Dedifferentiated amniotic fluid mesenchymal stem cell (primary cell): ENCODE measurements around the gene TBCE.

ENCODE experiments used
- DNase-seq: peaks from one replicate; pipeline ENCODE4 v3.0.0-alpha.2; 2016; ENCODE audit errors: extremely low spot score

TBCE gene, protein sequence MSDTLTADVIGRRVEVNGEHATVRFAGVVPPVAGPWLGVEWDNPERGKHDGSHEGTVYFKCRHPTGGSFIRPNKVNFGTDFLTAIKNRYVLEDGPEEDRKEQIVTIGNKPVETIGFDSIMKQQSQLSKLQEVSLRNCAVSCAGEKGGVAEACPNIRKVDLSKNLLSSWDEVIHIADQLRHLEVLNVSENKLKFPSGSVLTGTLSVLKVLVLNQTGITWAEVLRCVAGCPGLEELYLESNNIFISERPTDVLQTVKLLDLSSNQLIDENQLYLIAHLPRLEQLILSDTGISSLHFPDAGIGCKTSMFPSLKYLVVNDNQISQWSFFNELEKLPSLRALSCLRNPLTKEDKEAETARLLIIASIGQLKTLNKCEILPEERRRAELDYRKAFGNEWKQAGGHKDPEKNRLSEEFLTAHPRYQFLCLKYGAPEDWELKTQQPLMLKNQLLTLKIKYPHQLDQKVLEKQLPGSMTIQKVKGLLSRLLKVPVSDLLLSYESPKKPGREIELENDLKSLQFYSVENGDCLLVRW

GRCh38 chr1:235367000-235367908 lies at the start of gene TBCE:
Gene TBCE, plus strand, starts transcription at chr1:235367427. Its CDS starts 12,623 bp downstream, at chr1:235380050.
- peak; percentile 97 for DNase-seq

- DNase-seq, result no peak
Observed at GRCh38 chr1:235319255-235319654, 48.0 kb upstream of the TBCE start.

DNA sequence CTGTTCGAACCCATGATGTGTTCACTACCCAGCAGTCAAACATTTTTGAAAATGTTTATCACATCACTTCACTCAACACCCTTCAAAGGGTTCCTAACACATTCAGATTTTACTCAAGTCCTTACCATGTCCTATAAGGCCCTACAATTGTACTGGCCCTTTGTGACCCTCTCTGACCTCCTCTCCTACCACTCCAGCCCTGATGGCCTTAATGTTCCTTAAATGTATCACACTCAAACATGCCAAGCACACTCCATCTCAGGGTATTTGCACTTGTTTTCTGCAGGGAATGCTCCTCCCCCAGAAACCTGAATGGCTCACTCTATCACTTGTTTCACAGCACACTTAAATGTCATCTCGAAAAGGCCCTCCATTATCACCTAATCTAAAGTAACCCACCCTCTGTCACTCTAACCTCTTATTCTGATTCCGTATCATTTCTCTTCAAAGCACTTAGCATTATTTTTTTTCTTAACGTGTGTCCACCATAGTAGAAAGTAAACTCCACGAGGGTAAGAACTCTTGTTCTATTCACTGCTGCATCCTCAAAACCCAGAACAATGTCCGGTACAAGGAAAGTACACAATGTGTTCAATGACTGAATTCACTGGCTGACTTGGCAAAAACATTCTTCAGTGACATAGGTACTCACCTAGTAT lies 46.6 kb upstream of the TBCE start:
- no peak for DNase-seq

DNA sequence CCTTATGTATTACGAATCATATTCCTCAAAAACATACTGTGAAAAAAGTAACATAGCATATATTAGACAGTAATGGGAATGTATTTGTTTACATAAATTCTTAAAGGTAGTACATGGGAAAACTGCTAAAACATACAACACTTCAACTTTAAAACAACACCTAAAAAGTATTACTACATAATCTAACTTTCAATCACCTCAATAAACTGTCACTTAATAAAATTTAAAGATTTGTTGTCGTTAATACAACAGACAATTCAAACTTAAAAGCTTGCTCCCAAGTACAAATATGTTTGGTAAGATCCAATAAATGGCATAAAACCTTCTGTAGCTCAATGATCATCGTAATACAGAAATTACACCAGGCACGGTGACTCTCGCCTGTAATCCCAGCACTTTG lies 42.9 kb upstream of the TBCE start:
- DNase-seq, result no peak

DNA sequence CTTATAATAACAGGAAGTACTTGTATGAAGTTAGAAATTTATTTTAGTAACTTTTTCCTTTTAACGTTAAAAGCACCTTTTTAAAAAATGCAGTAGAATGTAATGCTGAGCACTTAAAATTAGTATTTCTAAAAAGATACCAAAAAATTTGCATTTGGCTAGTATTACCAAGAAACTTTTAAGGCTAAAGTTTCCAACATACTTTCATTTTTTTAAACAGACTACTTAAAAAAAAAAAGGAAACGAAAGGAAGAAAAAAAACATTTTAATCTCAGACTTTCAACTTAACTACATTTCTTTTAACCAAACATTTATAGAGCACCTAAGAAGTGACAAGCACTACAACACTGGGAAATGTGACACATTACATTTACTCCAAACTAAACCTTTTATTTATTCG lies 42.1 kb upstream of the TBCE start:
- no peak for DNase-seq

DNA sequence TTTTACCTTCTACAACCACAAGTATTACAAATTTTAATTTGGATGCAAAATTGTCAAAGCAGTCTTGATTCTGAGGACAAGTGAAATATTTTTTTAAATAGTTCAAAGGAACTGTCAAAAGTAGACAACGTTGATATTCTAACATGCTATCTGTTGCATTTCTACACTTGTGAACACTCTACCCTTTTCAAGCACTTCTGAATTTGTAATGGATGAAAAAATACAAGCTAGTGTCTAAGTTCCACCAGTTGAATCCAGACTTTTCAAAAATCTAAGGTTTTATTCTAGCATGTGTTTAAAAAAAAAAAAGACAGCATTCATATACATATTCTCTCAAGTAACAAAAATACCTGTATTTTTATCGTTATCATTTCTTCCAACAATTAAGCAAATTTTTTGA lies 41.4 kb upstream of the TBCE start:
- no peak for DNase-seq

DNA sequence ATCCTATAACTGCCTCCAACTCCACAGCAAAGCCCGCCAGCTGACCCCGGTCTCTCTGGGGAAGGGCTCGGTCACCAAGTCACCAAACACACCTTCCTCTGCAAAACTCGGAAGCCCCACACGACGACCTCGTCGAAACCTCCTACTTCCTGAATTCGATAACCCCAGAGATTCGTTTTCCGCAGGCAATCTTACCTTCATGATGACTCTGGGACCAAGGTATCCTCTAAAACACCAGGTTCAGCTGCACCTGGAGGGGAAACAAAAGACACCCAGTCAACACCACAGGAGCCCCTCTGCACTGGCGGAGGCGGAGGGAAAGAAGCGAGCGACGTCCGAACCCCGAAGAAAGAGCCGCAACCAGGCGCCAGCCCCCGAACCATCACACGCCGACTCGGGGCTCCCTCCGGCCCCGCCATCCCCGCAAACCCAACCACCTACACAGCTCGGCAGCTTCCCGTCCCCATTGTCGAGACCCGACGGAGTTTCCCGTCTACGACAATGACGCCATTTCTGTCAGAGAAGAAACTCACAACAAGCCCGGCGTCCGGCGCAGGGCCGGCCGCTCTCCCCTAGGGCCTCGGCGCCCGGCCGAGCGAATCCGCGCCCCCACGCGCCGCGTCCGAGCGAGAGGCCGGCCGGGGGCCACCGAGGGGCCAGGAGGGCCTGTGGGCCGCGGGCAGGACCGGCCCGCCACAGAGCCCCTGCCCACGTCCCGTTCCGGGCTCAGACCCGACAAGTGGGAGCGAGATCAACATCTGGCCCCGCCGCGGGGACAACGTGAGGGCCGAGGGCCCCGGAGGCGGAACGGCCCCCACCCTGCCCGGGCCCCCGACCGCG lies 40.3 kb upstream of the TBCE start:
- DNase-seq, result peak; percentile 38

GRCh38 chr1:235327559-235328270 lies 39.5 kb upstream of the TBCE start, which contains the start of gene ARID4B:
Gene ARID4B, minus strand, starts transcription at chr1:235328179. Its CDS starts 1,260 bp downstream, at chr1:235326919.
- no peak for DNase-seq

- DNase-seq, result peak; percentile 100
Observed at GRCh38 chr1:235328271-235329138, 38.7 kb upstream of the TBCE start, which contains the start of gene GGPS1. Gene GGPS1, plus strand, starts transcription at chr1:235328570. Its CDS starts 6,695 bp downstream, at chr1:235335265.

- peak; percentile 50 for DNase-seq
Observed at GRCh38 chr1:235329139-235329902, 37.9 kb upstream of the TBCE start.

DNA sequence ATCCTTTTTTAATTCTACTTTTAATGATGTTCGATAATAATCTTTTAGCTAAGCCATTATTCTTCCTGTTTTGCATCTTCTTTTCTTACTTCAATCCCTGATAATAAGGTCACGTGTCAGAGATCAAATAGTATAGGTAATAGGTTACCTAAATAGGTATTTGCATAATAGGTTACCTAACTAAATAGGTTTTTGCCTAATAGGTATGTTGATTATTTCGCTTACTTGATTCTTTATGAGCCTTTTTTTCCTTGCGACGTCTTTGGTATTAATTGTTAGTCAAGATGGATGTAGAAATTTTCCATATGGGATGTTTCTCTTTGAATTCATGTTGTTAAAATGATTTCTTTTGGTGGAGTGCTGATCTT lies 36.3 kb upstream of the TBCE start:
- DNase-seq, result no peak

DNA sequence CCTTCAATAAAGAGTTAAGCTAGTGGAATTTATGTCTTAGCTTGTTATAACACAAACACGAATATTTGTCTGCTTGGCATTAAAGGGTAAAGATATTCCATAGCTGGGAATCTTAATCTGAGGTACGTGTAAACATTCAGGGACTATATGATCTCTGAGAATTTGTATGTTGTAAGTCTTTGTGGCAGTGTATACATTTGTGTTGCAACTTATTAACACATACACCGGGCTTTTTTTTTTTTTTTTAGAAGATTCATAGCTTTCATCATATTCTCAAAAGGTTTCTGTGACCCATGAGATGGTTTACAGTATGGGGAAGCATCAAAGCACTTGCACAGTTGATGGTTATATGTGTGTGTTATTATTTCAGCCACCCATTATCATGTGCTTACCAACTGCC lies 35.8 kb upstream of the TBCE start:
- no peak for DNase-seq

- DNase-seq, result no peak
Observed at GRCh38 chr1:235336903-235337302, 30.3 kb upstream of the TBCE start.

GRCh38 chr1:235339746-235340145 lies 27.5 kb upstream of the TBCE start:
- no peak for DNase-seq

GRCh38 chr1:235341334-235341733 lies 25.9 kb upstream of the TBCE start:
- DNase-seq, result no peak

- DNase-seq, result no peak
Observed at GRCh38 chr1:235342039-235342438, 25.2 kb upstream of the TBCE start.

DNA sequence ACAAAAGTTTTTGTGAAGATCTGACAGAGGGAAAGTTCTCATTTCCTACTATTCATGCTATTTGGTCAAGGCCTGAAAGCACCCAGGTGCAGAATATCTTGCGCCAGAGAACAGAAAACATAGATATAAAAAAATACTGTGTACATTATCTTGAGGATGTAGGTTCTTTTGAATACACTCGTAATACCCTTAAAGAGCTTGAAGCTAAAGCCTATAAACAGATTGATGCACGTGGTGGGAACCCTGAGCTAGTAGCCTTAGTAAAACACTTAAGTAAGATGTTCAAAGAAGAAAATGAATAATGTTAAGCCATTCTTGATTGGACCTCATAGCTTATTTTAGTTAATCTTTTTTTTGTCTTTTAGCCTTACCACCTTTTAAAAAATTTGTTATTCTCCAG lies 24.8 kb upstream of the TBCE start:
- DNase-seq, result no peak

DNA sequence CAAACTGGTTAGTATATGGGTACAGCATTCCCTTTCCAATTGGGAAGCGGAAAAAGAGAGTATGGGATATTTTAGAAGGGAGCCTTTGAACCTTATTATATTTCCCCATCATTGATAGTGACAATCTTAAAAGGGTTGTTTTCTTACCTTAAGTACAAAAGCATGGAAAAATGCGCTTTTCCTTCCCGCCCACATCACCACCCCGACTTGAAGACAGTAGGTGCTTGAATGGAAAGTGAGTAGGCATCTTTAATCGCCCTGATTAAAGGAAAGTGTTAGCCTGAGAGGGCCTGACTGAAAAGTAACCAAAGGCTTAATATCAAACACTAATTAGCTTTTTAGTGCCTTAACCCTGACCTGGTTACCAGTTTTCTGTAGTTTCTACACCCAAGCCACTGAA lies 23.5 kb upstream of the TBCE start:
- DNase-seq, result no peak

DNA sequence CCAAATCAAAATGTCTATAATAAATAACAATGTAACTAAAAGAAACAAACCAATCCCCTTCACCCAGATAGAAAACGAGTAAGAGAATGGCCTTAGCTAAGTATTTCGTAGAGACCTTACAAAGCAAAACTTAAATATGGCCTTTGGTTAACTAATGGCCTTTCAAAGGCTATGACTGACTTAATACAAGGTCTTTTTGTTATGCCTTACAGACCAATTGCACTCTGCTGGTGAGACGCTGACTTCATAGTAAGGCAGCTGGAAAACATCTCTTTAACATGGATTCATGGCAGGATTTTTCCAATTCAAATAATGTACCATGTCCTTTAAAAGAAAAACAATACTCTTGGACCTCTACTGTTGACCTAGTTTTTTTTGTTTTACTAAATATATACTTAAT lies 15.8 kb upstream of the TBCE start:
- no peak for DNase-seq
